ENCODE measurements around the gene WDR83.

- no peak for TF ChIP-seq CTCF (IDR thresholded peaks at IDR 0.05; ENCODE audit: poor library complexity)
- no peak for TF ChIP-seq EZH2 (IDR thresholded peaks at IDR 0.05; ENCODE audit: borderline replicate concordance)
These were observed 26.4 kb downstream of the WDR83 start for GRCh38 chr19:12692960-12693359.

All from hepatocyte (in vitro differentiated cells).